ENCODE data around the gene GK.
"Not testable (repeated sequence)": the region's sequence is repeated elsewhere in the genome, so short reads cannot be mapped to it uniquely, and the experiment has no call there.

GK gene

GRCh38 chrX:30637874-30638815, 15.1 kb upstream of the GK start:
- Mint-ChIP-seq H3K27ac (no peak overlapping the region), H3K9me3 (no peaks in the 10 kb centered on the region)
- DNase-seq = no peak

GRCh38 chrX:30639702-30640101, 13.5 kb upstream of the GK start:
- CTCF ChIA-PET, H3K36me3 Mint-ChIP-seq, H3K27ac Mint-ChIP-seq, H3K4me1 Mint-ChIP-seq, DNase-seq, H3K9me3 Mint-ChIP-seq, H3K4me3 Mint-ChIP-seq, H3K27me3 Mint-ChIP-seq: not testable (repeated sequence)

More at GRCh38 chrX:30637874-30638815, 15.1 kb upstream of the GK start:
- Mint-ChIP-seq H3K27me3 (no peaks in the 10 kb centered on the region), H3K36me3 (no peaks in the 10 kb centered on the region), H3K4me1 (no peaks in the 10 kb centered on the region), H3K4me3 (no peak overlapping the region)
- CTCF ChIA-PET = interaction anchor here (0.7 kb wide), 1 partner anchor 148 kb away, joined by 3 read pairs; no protein-coding TSS in a partner anchor

- Mint-ChIP-seq H3K27ac (no peak overlapping the region), H3K4me1 (peaks cover 6% of the 10 kb centered on the region), H3K27me3 (no peaks in the 10 kb centered on the region), H3K9me3 (no peaks in the 10 kb centered on the region), H3K36me3 (no peaks in the 10 kb centered on the region), H3K4me3 (no peak overlapping the region)
- no peak for DNase-seq
- CTCF ChIA-PET = interaction anchor here (1.0 kb wide), 1 partner anchor 93 kb away, joined by 3 read pairs; no protein-coding TSS in a partner anchor
Measured at GRCh38 chrX:30642642-30643041, 10.6 kb upstream of the GK start.

GRCh38 chrX:30643313-30643821, 9.9 kb upstream of the GK start:
- Mint-ChIP-seq H3K27me3 (no peaks in the 10 kb centered on the region), H3K4me1 (peaks cover 6% of the 10 kb centered on the region), H3K36me3 (no peaks in the 10 kb centered on the region), H3K27ac (no peak overlapping the region), H3K9me3 (no peaks in the 10 kb centered on the region), H3K4me3 (no peak overlapping the region)
- CTCF ChIA-PET = no interaction called here
- DNase-seq = no peak

- CTCF ChIA-PET = interaction anchor here (1.2 kb wide), 1 partner anchor 64 kb away, joined by 3 read pairs; no protein-coding TSS in a partner anchor
Measured at GRCh38 chrX:30649859-30650258, 3.4 kb upstream of the GK start.

GRCh38 chrX:30652527-30653414, 452 bp upstream of the GK start:
- H3K27me3 Mint-ChIP-seq = no peaks in the 10 kb centered on the region
- H3K36me3 Mint-ChIP-seq = peaks cover 2% of the 10 kb centered on the region
- peak; percentile 93 for DNase-seq
- peaks cover 53% of the 10 kb centered on the region for H3K4me1 Mint-ChIP-seq
- H3K9me3 Mint-ChIP-seq = no peaks in the 10 kb centered on the region
- CTCF ChIA-PET = no interaction called here
- H3K4me3 Mint-ChIP-seq = peak overlapping the region; percentile 83
- peak overlapping the region; percentile 97 for H3K27ac Mint-ChIP-seq

More at GRCh38 chrX:30649859-30650258, 3.4 kb upstream of the GK start:
- Mint-ChIP-seq H3K4me3 (no peak overlapping the region), H3K4me1 (peaks cover 33% of the 10 kb centered on the region), H3K36me3 (no peaks in the 10 kb centered on the region), H3K27me3 (no peaks in the 10 kb centered on the region), H3K9me3 (no peaks in the 10 kb centered on the region), H3K27ac (peak overlapping the region; percentile 89)
- no peak for DNase-seq

GRCh38 chrX:30654386-30654785, 1.2 kb downstream of the GK start:
- DNase-seq, H3K36me3 Mint-ChIP-seq, CTCF ChIA-PET, H3K9me3 Mint-ChIP-seq, H3K27me3 Mint-ChIP-seq: not testable (repeated sequence)
- Mint-ChIP-seq H3K4me3 (peak overlapping the region; percentile 83), H3K27ac (peak overlapping the region; percentile 19), H3K4me1 (peaks cover 65% of the 10 kb centered on the region)

GRCh38 chrX:30654989-30655607, 1.9 kb downstream of the GK start:
- CTCF ChIA-PET = interaction anchor here (0.6 to 1.3 kb wide), 3 partner anchors 11 to 85 kb away, joined by 3 read pairs; no protein-coding TSS in a partner anchor
- Mint-ChIP-seq H3K27ac (peak overlapping the region; percentile 73), H3K27me3 (no peaks in the 10 kb centered on the region), H3K9me3 (no peaks in the 10 kb centered on the region), H3K36me3 (peaks cover 5% of the 10 kb centered on the region), H3K4me3 (peak overlapping the region; percentile 83), H3K4me1 (peaks cover 59% of the 10 kb centered on the region)
- DNase-seq = no peak

- H3K4me3 Mint-ChIP-seq = no peak overlapping the region
Measured at GRCh38 chrX:30655991-30656390, 2.8 kb downstream of the GK start.

GRCh38 chrX:30657196-30658161, 4.3 kb downstream of the GK start:
- Mint-ChIP-seq H3K4me3 (no peak overlapping the region), H3K4me1 (peaks cover 51% of the 10 kb centered on the region), H3K27ac (peak overlapping the region; percentile 80), H3K27me3 (no peaks in the 10 kb centered on the region), H3K9me3 (no peaks in the 10 kb centered on the region), H3K36me3 (peaks cover 7% of the 10 kb centered on the region)
- no peak for DNase-seq
- CTCF ChIA-PET = interaction anchor here (0.7 to 1.5 kb wide), 2 partner anchors 47 to 78 kb away, joined by 3 to 4 read pairs; no protein-coding TSS in a partner anchor

More at GRCh38 chrX:30655991-30656390, 2.8 kb downstream of the GK start:
- Mint-ChIP-seq H3K4me1 (peaks cover 56% of the 10 kb centered on the region), H3K36me3 (peaks cover 5% of the 10 kb centered on the region), H3K9me3 (no peaks in the 10 kb centered on the region), H3K27ac (peak overlapping the region; percentile 4), H3K27me3 (no peaks in the 10 kb centered on the region)
- CTCF ChIA-PET = interaction anchor here (1.0 to 1.3 kb wide), 2 partner anchors 12 to 21 kb away, joined by 3 read pairs; no protein-coding TSS in a partner anchor
- no peak for DNase-seq

GRCh38 chrX:30659421-30659820, 6.2 kb downstream of the GK start:
- DNase-seq = no peak
- H3K9me3 Mint-ChIP-seq = no peaks in the 10 kb centered on the region
- H3K4me1 Mint-ChIP-seq = peaks cover 45% of the 10 kb centered on the region
- no peak overlapping the region for H3K4me3 Mint-ChIP-seq
- peaks cover 7% of the 10 kb centered on the region for H3K36me3 Mint-ChIP-seq
- CTCF ChIA-PET = no interaction called here
- no peaks in the 10 kb centered on the region for H3K27me3 Mint-ChIP-seq
- peak overlapping the region; percentile 75 for H3K27ac Mint-ChIP-seq

- Mint-ChIP-seq H3K27ac (no peak overlapping the region), H3K9me3 (no peaks in the 10 kb centered on the region), H3K36me3 (peaks cover 6% of the 10 kb centered on the region), H3K4me3 (no peak overlapping the region), H3K4me1 (peaks cover 31% of the 10 kb centered on the region), H3K27me3 (no peaks in the 10 kb centered on the region)
- DNase-seq = no peak
- CTCF ChIA-PET = no interaction called here
Measured at GRCh38 chrX:30661228-30661627, 8.0 kb downstream of the GK start.

GRCh38 chrX:30663322-30663721, 10.1 kb downstream of the GK start:
- CTCF ChIA-PET = no interaction called here
- DNase-seq = no peak
- Mint-ChIP-seq H3K36me3 (peaks cover 9% of the 10 kb centered on the region), H3K27ac (no peak overlapping the region), H3K4me3 (no peak overlapping the region), H3K4me1 (peaks cover 17% of the 10 kb centered on the region), H3K9me3 (no peaks in the 10 kb centered on the region), H3K27me3 (no peaks in the 10 kb centered on the region)
